ENCODE results near the gene GPC2. TPM values are rescaled to one million over a fixed set of nuclear protein-coding genes. Genes with fewer than 3 reads are reported as not detected.

Gene GPC2
- total RNA-seq, 1 donor from 2014 or later, result 17.0 TPM

GRCh38 chr7:100122067-100122466 lies 55.1 kb downstream of the GPC2 start:
- H3F3A ChIP-seq (ENCODE audit: low read depth), result peaks cover 40% of the 10 kb centered on the region
- H3K79me2 ChIP-seq (ENCODE audit: low read depth), result peaks cover 43% of the 10 kb centered on the region
- no peaks in the 10 kb centered on the region for H3K9me3 ChIP-seq (ENCODE audit: low read depth)
- no peak overlapping the region for H3K9ac ChIP-seq
- DNase-seq (ENCODE audit: low spot score), result no peak
- peak overlapping the region; percentile 50 for H3K27ac Mint-ChIP-seq
- H3K27me3 Mint-ChIP-seq (ENCODE audit: insufficient read depth, low read depth), result peaks cover 6% of the 10 kb centered on the region
- no peak overlapping the region for H3K4me2 ChIP-seq
- no peaks in the 10 kb centered on the region for H4K20me1 ChIP-seq (ENCODE audit: low read depth)
- no peaks in the 10 kb centered on the region for H3K27me3 ChIP-seq
- H3K27ac ChIP-seq, result no peak overlapping the region
- peaks cover 33% of the 10 kb centered on the region for H3K4me1 Mint-ChIP-seq
- no peaks in the 10 kb centered on the region for H3K9me3 Mint-ChIP-seq
- peaks cover 12% of the 10 kb centered on the region for H3K4me1 ChIP-seq
- H3K4me3 ChIP-seq, result no peak overlapping the region
- H2AFZ ChIP-seq (replicated peaks), result no peak overlapping the region
- TF ChIP-seq EZH2 (IDR thresholded peaks at IDR 0.05) (no peak), CTCF (IDR thresholded peaks at IDR 0.05) (no peak), EZH2phosphoT487 (IDR thresholded peaks at IDR 0.05) (no peak)
- H3K36me3 Mint-ChIP-seq, result peaks cover 8% of the 10 kb centered on the region
- no peaks in the 10 kb centered on the region for H3K36me3 ChIP-seq
- no peak overlapping the region for H3K4me3 Mint-ChIP-seq

- Histone ChIP-seq H3K4me3 (peak overlapping the region; percentile 99), H3K27me3 (no peaks in the 10 kb centered on the region), H3K4me2 (peak overlapping the region; percentile 84), H3K9ac (no peak overlapping the region), H3F3A (ENCODE audit: low read depth) (peaks cover 31% of the 10 kb centered on the region), H3K4me1 (peaks cover 12% of the 10 kb centered on the region), H3K9me3 (ENCODE audit: low read depth) (no peaks in the 10 kb centered on the region), H3K36me3 (no peaks in the 10 kb centered on the region), H3K27ac (no peak overlapping the region), H3K79me2 (ENCODE audit: low read depth) (peaks cover 37% of the 10 kb centered on the region), H4K20me1 (ENCODE audit: low read depth) (no peaks in the 10 kb centered on the region), H2AFZ (replicated peaks) (no peak overlapping the region)
- Mint-ChIP-seq H3K9me3 (no peaks in the 10 kb centered on the region), H3K27me3 (ENCODE audit: insufficient read depth, low read depth) (peaks cover 4% of the 10 kb centered on the region), H3K4me1 (peaks cover 26% of the 10 kb centered on the region), H3K36me3 (peaks cover 15% of the 10 kb centered on the region), H3K4me3 (peak overlapping the region; percentile 99), H3K27ac (no peak overlapping the region)
- TF ChIP-seq EZH2phosphoT487 (IDR thresholded peaks at IDR 0.05) (no peak), CTCF (IDR thresholded peaks at IDR 0.05) (no peak), EZH2 (IDR thresholded peaks at IDR 0.05) (no peak)
- DNase-seq (ENCODE audit: low spot score), result no peak
These were observed 56.5 kb downstream of the GPC2 start for GRCh38 chr7:100120733-100121036.

- peaks cover 22% of the 10 kb centered on the region for H3K4me1 Mint-ChIP-seq
- peaks cover 26% of the 10 kb centered on the region for H3F3A ChIP-seq (ENCODE audit: low read depth)
- peak overlapping the region; percentile 96 for H2AFZ ChIP-seq (replicated peaks)
- H3K79me2 ChIP-seq (ENCODE audit: low read depth), result peaks cover 34% of the 10 kb centered on the region
- peak overlapping the region; percentile 100 for H3K27ac Mint-ChIP-seq
- peak; percentile 86 for DNase-seq (ENCODE audit: low spot score)
- TF ChIP-seq EZH2 (IDR thresholded peaks at IDR 0.05), result no peak
- no peak for TF ChIP-seq CTCF (IDR thresholded peaks at IDR 0.05)
- no peak for TF ChIP-seq EZH2phosphoT487 (IDR thresholded peaks at IDR 0.05)
- no peak overlapping the region for H3K27ac ChIP-seq
- peak overlapping the region; percentile 84 for H3K4me2 ChIP-seq
- no peaks in the 10 kb centered on the region for H3K9me3 ChIP-seq (ENCODE audit: low read depth)
- no peaks in the 10 kb centered on the region for H3K27me3 ChIP-seq
- H3K4me1 ChIP-seq, result peaks cover 12% of the 10 kb centered on the region
- H4K20me1 ChIP-seq (ENCODE audit: low read depth), result no peaks in the 10 kb centered on the region
- no peaks in the 10 kb centered on the region for H3K36me3 ChIP-seq
- peaks cover 15% of the 10 kb centered on the region for H3K36me3 Mint-ChIP-seq
- H3K27me3 Mint-ChIP-seq (ENCODE audit: insufficient read depth, low read depth), result peaks cover 4% of the 10 kb centered on the region
- H3K9me3 Mint-ChIP-seq, result no peaks in the 10 kb centered on the region
- peak overlapping the region; percentile 99 for H3K4me3 Mint-ChIP-seq
- peak overlapping the region; percentile 99 for H3K4me3 ChIP-seq
- H3K9ac ChIP-seq, result peak overlapping the region; percentile 11
These were observed 57.0 kb downstream of the GPC2 start for GRCh38 chr7:100119970-100120732.

Small RNA genes within 50 kb of the gene (microRNA-seq; reads per million reads assigned to microRNA genes)
- not detected for gene MIR4658

Other genes starting within 250 kb of the GPC2 start
- 0.34 TPM in 1 of 2 replicates, not detected in the other for gene GJC3, start 247.8 kb downstream of the GPC2 start, total RNA-seq (ENCODE audit: low replicate concordance)
- gene AZGP1, start 201.3 kb downstream of the GPC2 start, total RNA-seq (ENCODE audit: low replicate concordance), result not detected in 2 replicates
- 39.7 and 43.2 TPM in 2 replicates for gene ZKSCAN1, start 161.8 kb downstream of the GPC2 start, total RNA-seq (ENCODE audit: low replicate concordance)
- gene ZSCAN21, start 127.6 kb downstream of the GPC2 start, total RNA-seq (ENCODE audit: low replicate concordance), result 29.0 and 33.4 TPM in 2 replicates
- 56.0 and 73.6 TPM in 2 replicates for gene ZNF3, start 95.7 kb downstream of the GPC2 start, total RNA-seq (ENCODE audit: low replicate concordance)
- 42.2 and 63.9 TPM in 2 replicates for gene COPS6, start 88.4 kb downstream of the GPC2 start, total RNA-seq (ENCODE audit: low replicate concordance)
- 206 and 297 TPM in 2 replicates for gene MCM7, start 76.0 kb downstream of the GPC2 start, total RNA-seq (ENCODE audit: low replicate concordance)
- 15.3 and 15.4 TPM in 2 replicates for gene AP4M1, start 75.7 kb downstream of the GPC2 start, total RNA-seq (ENCODE audit: low replicate concordance)
- 66.1 and 88.3 TPM in 2 replicates for gene TAF6, start 58.0 kb downstream of the GPC2 start, total RNA-seq (ENCODE audit: low replicate concordance)
- 25.8 and 26.7 TPM in 2 replicates for gene CNPY4, start 57.7 kb downstream of the GPC2 start, total RNA-seq (ENCODE audit: low replicate concordance)
- 1.6 and 2.7 TPM in 2 replicates for gene MBLAC1, start 50.4 kb downstream of the GPC2 start, total RNA-seq (ENCODE audit: low replicate concordance)
- gene LAMTOR4, start 28.5 kb downstream of the GPC2 start, total RNA-seq (ENCODE audit: low replicate concordance), result 70.5 and 123 TPM in 2 replicates
- 4.3 and 13.3 TPM in 2 replicates for gene TRAPPC14, start 18.7 kb downstream of the GPC2 start, total RNA-seq (ENCODE audit: low replicate concordance)
- 0.90 and 2.5 TPM in 2 replicates for gene GAL3ST4, start 8.8 kb downstream of the GPC2 start, total RNA-seq (ENCODE audit: low replicate concordance)
- 0.58 and 1.2 TPM in 2 replicates for gene STAG3, start 537 bp upstream of the GPC2 start, total RNA-seq (ENCODE audit: low replicate concordance)
- not detected in 2 replicates for gene PVRIG, start 42.6 kb upstream of the GPC2 start, total RNA-seq (ENCODE audit: low replicate concordance)
- not detected in 2 replicates for gene SPDYE3, start 130.3 kb upstream of the GPC2 start, total RNA-seq (ENCODE audit: low replicate concordance)
- gene PILRB, start 180.7 kb upstream of the GPC2 start, total RNA-seq (ENCODE audit: low replicate concordance), result 19.3 and 43.6 TPM in 2 replicates
- 0.68 and 6.7 TPM in 2 replicates for gene PILRA, start 196.1 kb upstream of the GPC2 start, total RNA-seq (ENCODE audit: low replicate concordance)